Endothelial cell of umbilical vein (primary cell): ENCODE data around the gene AGRN. TPM values are rescaled to one million over a fixed set of nuclear protein-coding genes. Genes with fewer than 3 reads are reported as not detected.

Source experiments
- BruUV-seq: library from RNA; stranded (reverse); fragments of 400-500 nt; replicated peaks from 2 replicates; lab custom pipeline; 2021; lab: Mats Ljungman, UMichigan
- CTCF ChIA-PET: fragments of 300-600, 350-600 bp; sonication (Branson Sonifier 250); formaldehyde crosslinking; loops from one replicate; lab custom pipeline; 2021; ENCODE audit warnings: antibody characterized with exemption, inconsistent platforms; lab: Charles Lee
- POLR2A ChIA-PET: fragments of 300-600, 350-600 bp; sonication (Branson Sonifier 250); formaldehyde crosslinking; loops from one replicate; lab custom pipeline; 2021; ENCODE audit warnings: antibody characterized with exemption, inconsistent platforms; lab: Charles Lee
- DNase-seq: peaks from one replicate; pipeline ENCODE4 v3.0.0-alpha.2; 2011; ENCODE audit warnings: low read depth, low spot score
- FAIRE-seq: peaks from 2 replicates; lab custom pipeline; 2011; peaks lifted over from hg19 to GRCh38; lab: Jason Lieb, UNC
- H2AFZ ChIP-seq: 2 replicates; pipeline ENCODE4 v1.6.0; 2012; ENCODE audit warnings: low read depth, low read length, control low read depth, inconsistent platforms
- H3K27ac ChIP-seq: 2 replicates; pipeline ENCODE4 v1.5.1; 2011; ENCODE audit warnings: low read depth, mild to moderate bottlenecking, control low read depth, low read length, moderate library complexity; ENCODE audit not compliant: insufficient read depth
- H3K27me3 ChIP-seq, 2 experiments: 2 replicates each; pipeline versions ENCODE4 v1.6.0 to v1.6.1; 2011; ENCODE audit warnings: low read length in 2 of 2, mixed read lengths in 1 of 2; ENCODE audit not compliant: control insufficient read depth in 2 of 2, insufficient read depth in 2 of 2
- H3K36me3 ChIP-seq, 2 experiments: 2 replicates in 1 of 2; 3 replicates in 1 of 2; pipeline ENCODE4 v1.5.1; 2011; ENCODE audit warnings: low read length in 2 of 2, mild to moderate bottlenecking in 1 of 2, moderate library complexity in 1 of 2; ENCODE audit not compliant: control insufficient read depth in 2 of 2, insufficient read depth in 2 of 2; ENCODE audit errors: extremely low read depth in 1 of 2
- H3K4me1 ChIP-seq: 3 replicates; pipeline ENCODE4 v1.5.1; 2011; ENCODE audit warnings: mild to moderate bottlenecking, low read length; ENCODE audit not compliant: control insufficient read depth, insufficient read depth; ENCODE audit errors: extremely low read depth
- H3K4me2 ChIP-seq: 2 replicates; pipeline ENCODE4 v1.6.1; 2011; ENCODE audit warnings: low read length, control low read depth, mixed read lengths; ENCODE audit not compliant: insufficient read depth
- H3K4me3 ChIP-seq, 3 experiments: fragments of 200-600 bp in 1 of 3; sonication (generic), shearing (Covaris generic) in 1 of 3; replicated peaks in 1 of 3; 2 replicates each; pipeline ENCODE4 v1.5.1; 2011 to 2016; ENCODE audit warnings: control low read depth in 3 of 3, low read length in 3 of 3, mild to moderate bottlenecking in 2 of 3, inconsistent platforms in 1 of 3, low read depth in 1 of 3, moderate library complexity in 1 of 3; ENCODE audit not compliant: insufficient read depth in 1 of 3
- H3K79me2 ChIP-seq: 2 replicates; pipeline ENCODE4 v1.6.0; 2012; ENCODE audit warnings: low read length, inconsistent platforms; ENCODE audit not compliant: control insufficient read depth, insufficient read depth
- H3K9ac ChIP-seq: replicated peaks from 2 replicates; pipeline ENCODE3; 2011; ENCODE audit warnings: low read length, control low read depth; ENCODE audit not compliant: insufficient read depth; ENCODE audit errors: extremely low read depth
- H3K9me1 ChIP-seq: replicated peaks from 3 replicates; pipeline ENCODE4 v1.6.0; 2011; ENCODE audit warnings: mild to moderate bottlenecking, low read length; ENCODE audit not compliant: control insufficient read depth, insufficient read depth; ENCODE audit errors: extremely low read depth
- H3K9me3 ChIP-seq: replicated peaks from 2 replicates; pipeline ENCODE4 v1.5.1; 2012; ENCODE audit warnings: low read length, inconsistent platforms; ENCODE audit not compliant: control insufficient read depth, insufficient read depth
- H4K20me1 ChIP-seq: replicated peaks from 2 replicates; pipeline ENCODE3; 2011; ENCODE audit warnings: mild to moderate bottlenecking, low read length; ENCODE audit not compliant: control insufficient read depth, insufficient read depth; ENCODE audit errors: extremely low read depth
- EZH2 ChIP-seq: IDR thresholded peaks from 2 replicates; pipeline ENCODE4 v1.6.1; 2012; ENCODE audit warnings: borderline replicate concordance, low read depth, mild to moderate bottlenecking, moderate library complexity, low read length, inconsistent platforms; ENCODE audit not compliant: severe bottlenecking
- GATA2 ChIP-seq: IDR thresholded peaks from 2 replicates; pipeline ENCODE4 v1.7.0; 2011; ENCODE audit warnings: low read depth, mild to moderate bottlenecking, moderate library complexity, mixed read lengths, low read length; ENCODE audit not compliant: insufficient read length, insufficient read depth
- JUN ChIP-seq: IDR thresholded peaks from 2 replicates; pipeline ENCODE4 v1.6.1; 2011; ENCODE audit warnings: borderline replicate concordance, low read depth; ENCODE audit not compliant: insufficient read length, insufficient read depth
- MYC ChIP-seq: IDR thresholded peaks from one replicate; pipeline ENCODE4 v1.6.1; 2011; ENCODE audit warnings: mild to moderate bottlenecking, low read depth, low read length
- POLR2A ChIP-seq: IDR thresholded peaks from 2 replicates; pipeline ENCODE4 v1.6.1; 2012; ENCODE audit warnings: low read depth, mild to moderate bottlenecking, control low read depth, low read length
- POLR2AphosphoS5 ChIP-seq: IDR thresholded peaks from 2 replicates; pipeline ENCODE4 v1.6.1; 2012; ENCODE audit warnings: low read depth, mild to moderate bottlenecking, control low read depth, low read length, moderate library complexity; ENCODE audit not compliant: insufficient read depth
- dilution Hi-C: fragments of 300-500 bp; cut with MboI; formaldehyde crosslinking; loops from one replicate; pipeline ENCODE4 v1.15.0; 2019; ENCODE audit warnings: low sequenced_read_pairs; ENCODE audit not compliant: extremely low pct_ligation_motif_present
- intact Hi-C: fragments of 100-400 bp; cut with micrococcal nuclease; formaldehyde crosslinking; loops from one replicate; pipeline ENCODE4 v1.10.0; 2022
- polyA plus RNA-seq, 4 experiments: library from polyadenylated mRNA; depleted of rRNA in 3 of 4; stranded (reverse) in 3 of 4; unstranded in 1 of 4; fragments of >200 nt; gene quantifications; 2 replicates each; pipeline versions ENCODE4 v1.2.1 to v1.2.3, GENCODE V29; 2011 to 2012; ENCODE audit warnings: missing spikeins in 1 of 4
- total RNA-seq: library from RNA; stranded (reverse); gene quantifications from 2 replicates; pipeline ENCODE4 v1.2.3, GENCODE V29; 2021
- TF ChIP-seq, protein P1 (sequence below), 2 donors: IDR thresholded peaks; 1 replicate in 1 of 2; 2 replicates in 1 of 2; pipeline ENCODE4 v1.5.1; 2011; ENCODE audit warnings: low read length in 2 of 2, mild to moderate bottlenecking in 2 of 2, moderate library complexity in 2 of 2, control low read depth in 1 of 2, inconsistent platforms in 1 of 2, low read depth in 1 of 2; ENCODE audit not compliant: insufficient read depth in 1 of 2; ENCODE audit errors: extremely low read depth in 1 of 2
- TF ChIP-seq, protein P2 (sequence below): IDR thresholded peaks from 2 replicates; pipeline ENCODE4 v1.6.1; 2011; ENCODE audit not compliant: insufficient read depth, insufficient read length

Gene AGRN
- total and polyA plus RNA-seq, 2 donors (not counting 3 experiments of a cell fraction or from before 2014, with no cell fraction given) = 66.6 to 67.8 TPM

DNA sequence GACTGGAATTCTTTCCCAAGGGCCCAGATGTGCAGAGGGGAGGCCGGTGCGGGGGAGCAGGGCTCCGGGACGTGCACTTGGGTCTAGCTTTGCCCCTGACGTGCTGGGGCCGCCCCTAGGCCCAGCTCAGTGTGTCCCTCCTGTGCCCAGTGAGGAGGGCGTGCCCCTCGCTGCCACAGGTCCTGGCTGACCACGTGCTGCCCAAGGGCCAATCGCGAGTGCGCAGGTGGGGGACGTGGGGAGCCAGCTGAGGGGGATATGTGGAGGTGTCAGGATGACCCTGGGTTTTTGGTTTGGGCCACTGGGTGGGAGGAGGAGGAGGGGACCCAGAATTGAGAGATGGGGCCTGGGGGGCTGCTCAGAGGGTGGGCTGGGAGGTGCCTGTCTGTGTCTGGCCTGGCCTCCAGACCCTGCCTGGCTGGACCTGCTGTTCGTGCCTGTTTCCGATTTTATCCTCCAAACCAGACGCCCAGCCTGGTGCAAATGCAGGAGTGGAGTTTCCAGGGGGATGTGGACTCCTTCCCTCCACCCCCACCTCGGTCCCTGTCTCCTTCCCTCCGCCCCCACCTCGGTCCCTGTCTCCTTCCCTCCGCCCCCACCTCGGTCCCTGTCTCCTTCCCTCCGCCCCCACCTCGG lies 60.3 kb downstream of the AGRN start:
- Histone ChIP-seq H3K36me3 (no peaks in the 10 kb centered on the region), H3K9me3 (no peaks in the 10 kb centered on the region), H3K27me3 (no peaks in the 10 kb centered on the region), H3K9ac (no peak overlapping the region), H3K27ac (no peak overlapping the region), H4K20me1 (no peaks in the 10 kb centered on the region), H3K9me1 (no peaks in the 10 kb centered on the region), H3K4me1 (peaks cover 2% of the 10 kb centered on the region), H2AFZ (no peak overlapping the region), H3K4me3 (no peak overlapping the region), H3K4me2 (no peak overlapping the region), H3K79me2 (no peaks in the 10 kb centered on the region)
- TF ChIP-seq POLR2AphosphoS5 = peak; percentile 30
- TF ChIP-seq GATA2 = no peak
- no peak for TF ChIP-seq POLR2A
- TF ChIP-seq MYC = no peak
- no peak for TF ChIP-seq JUN
- no peak for TF ChIP-seq EZH2
- TF ChIP-seq, protein P1, sequence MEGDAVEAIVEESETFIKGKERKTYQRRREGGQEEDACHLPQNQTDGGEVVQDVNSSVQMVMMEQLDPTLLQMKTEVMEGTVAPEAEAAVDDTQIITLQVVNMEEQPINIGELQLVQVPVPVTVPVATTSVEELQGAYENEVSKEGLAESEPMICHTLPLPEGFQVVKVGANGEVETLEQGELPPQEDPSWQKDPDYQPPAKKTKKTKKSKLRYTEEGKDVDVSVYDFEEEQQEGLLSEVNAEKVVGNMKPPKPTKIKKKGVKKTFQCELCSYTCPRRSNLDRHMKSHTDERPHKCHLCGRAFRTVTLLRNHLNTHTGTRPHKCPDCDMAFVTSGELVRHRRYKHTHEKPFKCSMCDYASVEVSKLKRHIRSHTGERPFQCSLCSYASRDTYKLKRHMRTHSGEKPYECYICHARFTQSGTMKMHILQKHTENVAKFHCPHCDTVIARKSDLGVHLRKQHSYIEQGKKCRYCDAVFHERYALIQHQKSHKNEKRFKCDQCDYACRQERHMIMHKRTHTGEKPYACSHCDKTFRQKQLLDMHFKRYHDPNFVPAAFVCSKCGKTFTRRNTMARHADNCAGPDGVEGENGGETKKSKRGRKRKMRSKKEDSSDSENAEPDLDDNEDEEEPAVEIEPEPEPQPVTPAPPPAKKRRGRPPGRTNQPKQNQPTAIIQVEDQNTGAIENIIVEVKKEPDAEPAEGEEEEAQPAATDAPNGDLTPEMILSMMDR (IDR thresholded peaks at IDR 0.05; ENCODE audit: extremely low read depth in 1 of 2, insufficient read depth in 1 of 2, low read depth in 1 of 2, low read length in 2 of 2) = no peak
- TF ChIP-seq, protein P2, sequence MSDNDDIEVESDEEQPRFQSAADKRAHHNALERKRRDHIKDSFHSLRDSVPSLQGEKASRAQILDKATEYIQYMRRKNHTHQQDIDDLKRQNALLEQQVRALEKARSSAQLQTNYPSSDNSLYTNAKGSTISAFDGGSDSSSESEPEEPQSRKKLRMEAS = peak; percentile 92
- CTCF ChIA-PET = interaction anchor here (1.0 to 1.7 kb wide), 3 partner anchors 79 to 97 kb away, joined by 3 to 6 read pairs (median 4); no protein-coding TSS in a partner anchor
- POLR2A ChIA-PET = no interaction called here
- DNase-seq (peak; percentile 34), FAIRE-seq (peak; percentile 75)
- intact Hi-C loops (no loop called here), dilution Hi-C loops (no loop called here)
- no TSS peak for BruUV-seq
